Esophagus muscularis mucosa (tissue), 3 donors: ENCODE data around the gene SYNJ2.

Experiments used
- CTCF ChIP-seq, 3 experiments: fragments of 200-600 bp in 2 of 3; fragments of 450-650 bp in 1 of 3; sonication (generic) in 2 of 3; IDR thresholded peaks; one replicate each; pipeline ENCODE4 v1.5.1; 2017 to 2019; ENCODE audit warnings: antibody characterized with exemption in 3 of 3, mild to moderate bottlenecking in 2 of 3, moderate library complexity in 1 of 3
- POLR2A ChIP-seq: fragments of 450-650 bp; IDR thresholded peaks from one replicate; pipeline ENCODE4 v1.6.1; 2017; ENCODE audit warnings: antibody characterized with exemption, moderate library complexity, mild to moderate bottlenecking, low read depth

GRCh38 chr6:158104696-158105095 is 123.0 kb downstream of the SYNJ2 start:
- TF ChIP-seq CTCF (IDR thresholded peaks at IDR 0.05) (no peak), POLR2A (no peak)
